Effector memory CD8-positive, alpha-beta T cell (primary cell): ENCODE data around the gene COL5A1.

Experiments used
- ATAC-seq: fragments of 150-1000 bp; cut with Tn5 transposase; replicated peaks from 2 replicates; pipeline ENCODE4 v1.10.0; 2021; ENCODE audit warnings: mild to moderate bottlenecking, moderate library complexity
- DNase-seq, 3 experiments: peaks; one replicate each; pipeline ENCODE4 v3.0.0; 2021
- H3K27ac Mint-ChIP-seq, 2 donors: one replicate each; pipeline ENCODE4 v1.8.0; 2022; ENCODE audit warnings: mild to moderate bottlenecking in 2 of 2, mixed read lengths in 2 of 2, moderate library complexity in 2 of 2
- H3K27me3 Mint-ChIP-seq, 2 donors: one replicate each; pipeline ENCODE4 v1.8.0; 2022; ENCODE audit warnings: mixed read lengths in 2 of 2
- H3K36me3 Mint-ChIP-seq: one replicate; pipeline ENCODE4 v1.8.0; 2022; ENCODE audit warnings: mild to moderate bottlenecking, moderate library complexity, mixed read lengths; ENCODE audit not compliant: insufficient read depth
- H3K4me1 Mint-ChIP-seq, 2 donors: one replicate each; pipeline ENCODE4 v1.8.0; 2022; ENCODE audit warnings: low read depth in 2 of 2, mixed read lengths in 2 of 2
- H3K4me3 Mint-ChIP-seq, 2 donors: one replicate each; pipeline ENCODE4 v1.8.0; 2022; ENCODE audit warnings: mild to moderate bottlenecking in 2 of 2, mixed read lengths in 2 of 2, moderate library complexity in 2 of 2
- H3K9me3 Mint-ChIP-seq, 2 donors: one replicate each; pipeline ENCODE4 v1.8.0; 2022; ENCODE audit warnings: mixed read lengths in 2 of 2

The COL5A1 gene

GRCh38 chr9:134870746-134871662, 229.4 kb downstream of the COL5A1 start:
- H3K27ac Mint-ChIP-seq, result no peak overlapping the region
- DNase-seq (no peak), ATAC-seq (no peak)
- H3K4me1 Mint-ChIP-seq, result no peaks in the 10 kb centered on the region
- H3K36me3 Mint-ChIP-seq, result no peaks in the 10 kb centered on the region
- H3K9me3 Mint-ChIP-seq, result no peaks in the 10 kb centered on the region
- peaks cover 4 to 52% of the 10 kb centered on the region in 2 donors for H3K27me3 Mint-ChIP-seq
- H3K4me3 Mint-ChIP-seq, result no peak overlapping the region

GRCh38 chr9:134871697-134872340, 230.2 kb downstream of the COL5A1 start:
- Mint-ChIP-seq H3K9me3 (no peaks in the 10 kb centered on the region), H3K4me1 (no peaks in the 10 kb centered on the region), H3K27ac (no peak overlapping the region), H3K4me3 (no peak overlapping the region), H3K27me3 (peaks cover 4 to 52% of the 10 kb centered on the region in 2 donors), H3K36me3 (no peaks in the 10 kb centered on the region)
- ATAC-seq, result no peak
- no peak for DNase-seq

DNA sequence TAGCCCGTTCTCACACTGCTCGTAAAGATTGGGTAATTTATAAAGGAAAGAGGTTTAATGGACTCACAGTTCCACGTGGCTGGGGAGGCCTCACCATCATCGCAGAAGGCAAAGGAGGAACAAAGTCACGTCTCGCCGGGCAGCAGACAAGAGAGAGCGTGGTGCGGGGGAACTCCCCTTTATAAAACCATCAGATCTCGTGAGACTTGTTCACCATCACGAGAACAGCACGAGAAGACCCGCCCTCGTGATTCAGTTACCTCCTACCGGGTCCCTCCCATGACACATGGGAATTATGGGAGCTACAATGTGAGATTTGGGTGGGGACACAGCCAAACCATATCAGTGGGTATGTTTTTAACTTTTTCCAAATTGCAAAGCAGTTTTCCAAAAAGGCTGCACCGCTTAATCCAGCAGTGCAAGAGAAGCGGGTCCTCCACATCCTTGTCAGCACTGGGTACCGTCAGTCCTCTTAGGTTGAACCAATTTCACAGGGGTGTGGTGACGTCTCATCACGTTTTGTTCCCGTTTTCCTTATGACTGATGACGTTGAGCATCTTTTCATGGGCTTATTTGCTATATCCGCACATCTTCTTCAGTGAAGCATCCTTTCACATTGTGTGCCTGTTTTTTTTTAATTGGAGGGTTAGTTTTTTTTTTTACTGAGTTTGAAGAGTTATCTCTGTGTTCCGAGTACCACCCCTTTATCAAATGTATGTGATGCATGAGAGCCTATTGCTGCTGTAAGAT, 231.1 kb downstream of the COL5A1 start:
- Mint-ChIP-seq H3K4me3 (no peak overlapping the region), H3K4me1 (no peaks in the 10 kb centered on the region), H3K27me3 (peaks cover 8 to 58% of the 10 kb centered on the region in 2 donors), H3K36me3 (no peaks in the 10 kb centered on the region), H3K27ac (no peak overlapping the region), H3K9me3 (no peaks in the 10 kb centered on the region)
- no peak for ATAC-seq
- no peak for DNase-seq

GRCh38 chr9:134875371-134875770, 233.8 kb downstream of the COL5A1 start:
- peaks cover 15 to 51% of the 10 kb centered on the region in 2 donors for H3K27me3 Mint-ChIP-seq
- no peak overlapping the region for H3K27ac Mint-ChIP-seq
- no peak overlapping the region for H3K4me3 Mint-ChIP-seq
- H3K4me1 Mint-ChIP-seq, result no peaks in the 10 kb centered on the region
- no peak for DNase-seq
- no peak for ATAC-seq
- no peaks in the 10 kb centered on the region for H3K36me3 Mint-ChIP-seq
- no peaks in the 10 kb centered on the region for H3K9me3 Mint-ChIP-seq

DNA sequence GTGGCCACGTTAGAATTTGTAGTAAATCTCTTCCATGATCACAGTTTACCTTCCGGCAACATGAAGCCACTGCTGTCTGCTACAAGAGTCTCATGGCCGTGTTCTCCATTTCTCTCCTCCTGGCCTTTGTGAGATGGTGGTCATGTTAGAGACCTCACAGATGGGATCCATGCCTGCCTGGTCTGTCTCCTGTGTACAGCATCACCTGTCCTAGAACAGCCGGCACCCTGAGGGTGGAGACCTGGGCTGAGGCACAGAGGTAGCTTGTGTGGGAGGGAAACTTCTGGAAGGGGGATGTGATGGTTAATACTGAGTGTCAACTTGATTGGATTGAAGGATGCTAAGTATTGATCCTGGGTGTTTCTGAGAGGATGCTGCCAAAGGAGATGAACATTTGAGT, 235.9 kb downstream of the COL5A1 start:
- Mint-ChIP-seq H3K27ac (no peak overlapping the region), H3K4me3 (no peak overlapping the region), H3K27me3 (peaks cover 15 to 53% of the 10 kb centered on the region in 2 donors), H3K9me3 (no peaks in the 10 kb centered on the region), H3K4me1 (no peaks in the 10 kb centered on the region), H3K36me3 (no peaks in the 10 kb centered on the region)
- DNase-seq (no peak), ATAC-seq (no peak)

DNA sequence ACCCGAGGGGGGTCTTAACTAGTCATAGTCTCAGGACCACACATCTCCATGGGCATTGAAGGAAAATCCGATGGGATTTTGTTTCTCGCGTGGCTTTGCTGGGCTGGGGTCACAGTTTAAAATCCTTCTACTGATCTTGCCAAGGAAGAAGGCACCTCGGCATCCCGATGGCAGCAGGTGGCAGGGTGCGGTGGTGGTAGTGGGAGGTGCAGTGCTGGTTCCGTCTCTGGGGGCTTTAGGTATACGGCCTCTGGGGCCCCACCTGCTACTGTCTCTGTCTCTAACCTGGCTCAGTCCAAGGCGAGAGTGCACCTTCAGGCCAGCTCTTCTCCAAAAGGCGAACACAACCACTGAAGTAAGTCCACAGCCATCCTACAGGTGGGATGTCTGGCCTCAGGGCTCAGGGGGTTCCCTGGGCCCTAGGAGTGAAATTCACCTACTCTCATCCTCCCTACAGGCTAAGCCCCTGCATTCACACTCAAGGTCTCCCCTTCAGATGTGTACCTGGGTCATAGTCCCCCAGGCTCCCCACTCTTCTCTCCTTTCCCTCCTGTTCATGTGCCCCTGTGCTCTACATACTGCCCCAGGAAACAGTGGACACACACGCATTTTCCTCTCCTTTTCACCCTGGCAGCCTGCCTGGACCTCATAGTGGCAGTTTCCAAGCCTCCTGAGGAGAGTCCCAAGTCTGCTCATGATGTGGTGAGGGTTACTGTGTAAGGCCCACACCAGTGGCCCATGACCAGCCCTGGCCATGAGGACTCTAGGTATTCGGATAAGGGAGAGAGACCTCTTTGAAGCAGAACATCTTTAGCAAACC, 238.3 kb downstream of the COL5A1 start:
- Mint-ChIP-seq H3K4me1 (no peaks in the 10 kb centered on the region), H3K9me3 (no peaks in the 10 kb centered on the region), H3K27ac (no peak overlapping the region), H3K27me3 (peaks cover 21 to 55% of the 10 kb centered on the region in 2 donors), H3K4me3 (no peak overlapping the region), H3K36me3 (no peaks in the 10 kb centered on the region)
- ATAC-seq (no peak), DNase-seq (no peak)

DNA sequence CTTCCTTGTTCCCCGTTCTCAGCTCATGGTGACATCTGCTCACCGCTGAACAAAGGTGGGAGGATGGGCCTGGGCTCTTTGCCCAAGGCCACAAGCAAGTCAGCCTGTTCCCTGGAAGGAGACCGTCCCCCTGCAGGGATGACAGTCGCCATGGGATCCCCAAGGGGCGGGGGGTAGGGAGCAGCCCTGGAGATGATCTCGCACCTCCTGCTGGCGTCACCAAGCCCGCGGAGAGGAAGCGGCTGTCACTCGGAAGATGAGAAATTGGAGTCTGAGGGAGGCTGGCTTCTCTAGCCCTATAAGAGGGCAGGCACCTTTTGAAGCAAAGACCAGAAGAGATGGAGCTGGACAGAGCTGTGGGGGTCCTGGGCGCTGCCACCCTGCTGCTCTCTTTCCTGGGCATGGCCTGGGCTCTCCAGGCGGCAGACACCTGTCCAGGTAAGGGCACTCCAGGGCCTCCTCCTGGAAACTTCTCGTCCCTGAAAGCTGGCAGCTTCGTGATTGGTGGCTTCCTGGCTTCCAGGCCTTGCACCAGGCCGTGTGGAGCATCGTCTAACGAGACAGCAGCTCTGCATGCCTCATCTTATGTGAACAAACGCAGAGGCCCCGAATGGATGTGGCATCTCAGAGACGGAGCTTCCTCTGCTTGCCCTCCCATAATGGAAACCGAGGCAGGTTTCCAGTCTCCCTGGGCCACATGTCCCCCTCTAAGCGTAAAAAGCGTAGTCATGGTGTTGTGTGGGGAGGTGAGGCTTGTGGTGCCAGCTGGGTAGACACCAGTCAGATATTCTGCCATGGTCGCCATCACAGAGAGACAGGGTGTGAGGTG, 239.1 kb downstream of the COL5A1 start, which contains the start of gene FCN2:
Gene FCN2 (plus strand): TSS at position 327 of the 829 bp plus-strand sequence. CDS start 12 bp downstream, at position 339.
- no peak for DNase-seq
- Mint-ChIP-seq H3K27me3 (peaks cover 21 to 63% of the 10 kb centered on the region in 2 donors), H3K4me1 (no peaks in the 10 kb centered on the region), H3K36me3 (no peaks in the 10 kb centered on the region), H3K4me3 (no peak within 1 kb of the TSS), H3K27ac (no peak within 1 kb of the TSS), H3K9me3 (no peaks in the 10 kb centered on the region)
- ATAC-seq, result no peak

DNA sequence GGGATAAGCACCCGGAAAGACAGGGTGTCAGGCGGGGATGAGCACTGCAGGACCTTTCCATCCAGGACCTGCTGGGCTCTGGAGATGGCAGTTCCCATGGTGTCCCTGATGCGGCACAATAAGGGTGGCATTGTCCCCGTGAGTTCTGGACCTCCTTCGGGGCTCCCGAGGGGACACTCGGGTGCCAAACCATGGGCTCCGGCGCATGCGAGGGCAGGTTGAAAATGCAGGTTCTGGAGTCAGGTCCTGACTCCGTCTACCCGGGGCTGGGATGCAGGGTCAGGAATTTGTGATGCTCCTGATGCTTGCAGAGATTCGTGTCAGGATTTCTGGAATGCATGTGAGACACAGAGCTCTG, 239.7 kb downstream of the COL5A1 start:
- no peaks in the 10 kb centered on the region for H3K9me3 Mint-ChIP-seq
- no peaks in the 10 kb centered on the region for H3K36me3 Mint-ChIP-seq
- H3K4me1 Mint-ChIP-seq, result no peaks in the 10 kb centered on the region
- DNase-seq, result no peak
- H3K4me3 Mint-ChIP-seq, result no peak overlapping the region
- no peak overlapping the region for H3K27ac Mint-ChIP-seq
- H3K27me3 Mint-ChIP-seq, result peaks cover 25 to 69% of the 10 kb centered on the region in 2 donors
- ATAC-seq, result no peak

DNA sequence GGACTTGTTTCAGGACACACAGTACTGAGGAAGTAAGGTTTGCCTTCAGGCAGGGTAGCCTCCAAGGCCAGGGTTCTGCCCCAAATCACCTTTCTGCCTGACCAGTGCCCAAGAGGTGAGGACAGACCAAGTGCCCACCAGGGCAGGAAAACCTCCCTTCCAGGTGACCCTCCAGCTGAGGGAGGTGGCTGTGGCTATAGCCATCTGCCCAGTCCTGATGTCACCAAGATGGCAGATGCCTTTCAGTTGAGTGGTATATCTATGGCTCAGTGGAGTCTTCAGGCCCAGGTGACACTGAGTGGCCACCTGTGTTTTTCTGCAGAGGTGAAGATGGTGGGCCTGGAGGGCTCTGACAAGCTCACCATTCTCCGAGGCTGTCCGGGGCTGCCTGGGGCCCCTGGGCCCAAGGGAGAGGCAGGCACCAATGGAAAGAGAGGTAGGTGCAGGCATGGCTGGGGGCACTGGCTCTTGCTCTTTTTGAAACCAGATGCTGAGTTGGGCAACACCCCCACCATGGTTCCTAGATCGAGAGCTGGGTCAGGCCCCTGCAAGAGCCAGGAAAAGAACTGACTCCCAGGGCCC, 240.7 kb downstream of the COL5A1 start:
- H3K27ac Mint-ChIP-seq, result no peak overlapping the region
- no peaks in the 10 kb centered on the region for H3K36me3 Mint-ChIP-seq
- H3K27me3 Mint-ChIP-seq, result peaks cover 31 to 77% of the 10 kb centered on the region in 2 donors
- no peak overlapping the region for H3K4me3 Mint-ChIP-seq
- DNase-seq, result no peak
- ATAC-seq, result no peak
- H3K9me3 Mint-ChIP-seq, result no peaks in the 10 kb centered on the region
- H3K4me1 Mint-ChIP-seq, result no peaks in the 10 kb centered on the region

- DNase-seq (no peak), ATAC-seq (no peak)
- H3K4me1 Mint-ChIP-seq, result peaks cover 0 to 2% of the 10 kb centered on the region in 2 donors
- H3K27me3 Mint-ChIP-seq, result peaks cover 26 to 77% of the 10 kb centered on the region in 2 donors
- no peak overlapping the region for H3K4me3 Mint-ChIP-seq
- H3K9me3 Mint-ChIP-seq, result no peaks in the 10 kb centered on the region
- H3K36me3 Mint-ChIP-seq, result no peaks in the 10 kb centered on the region
- H3K27ac Mint-ChIP-seq, result no peak overlapping the region
These were observed 241.6 kb downstream of the COL5A1 start for GRCh38 chr9:134883040-134883782.

GRCh38 chr9:134884492-134884891, 242.9 kb downstream of the COL5A1 start:
- H3K36me3 Mint-ChIP-seq, result no peaks in the 10 kb centered on the region
- DNase-seq, result no peak
- no peaks in the 10 kb centered on the region for H3K9me3 Mint-ChIP-seq
- H3K4me1 Mint-ChIP-seq, result peaks cover 0 to 2% of the 10 kb centered on the region in 2 donors
- no peak overlapping the region for H3K4me3 Mint-ChIP-seq
- H3K27ac Mint-ChIP-seq, result no peak overlapping the region
- ATAC-seq, result no peak
- H3K27me3 Mint-ChIP-seq, result peaks cover 31 to 89% of the 10 kb centered on the region in 2 donors
